C4-2B (cell line): ENCODE results near the gene MBD3.

Source experiments
- ZFX ChIP-seq: fragments of 450-650 bp; IDR thresholded peaks from 2 replicates; pipeline ENCODE4 v1.6.1; 2017
- TF ChIP-seq, protein P1 (sequence below): fragments of 450-650 bp; conservative IDR thresholded peaks from 2 replicates; pipeline ENCODE4 v1.5.1; 2017; ENCODE audit warnings: mild to moderate bottlenecking

- TF ChIP-seq, protein P1, sequence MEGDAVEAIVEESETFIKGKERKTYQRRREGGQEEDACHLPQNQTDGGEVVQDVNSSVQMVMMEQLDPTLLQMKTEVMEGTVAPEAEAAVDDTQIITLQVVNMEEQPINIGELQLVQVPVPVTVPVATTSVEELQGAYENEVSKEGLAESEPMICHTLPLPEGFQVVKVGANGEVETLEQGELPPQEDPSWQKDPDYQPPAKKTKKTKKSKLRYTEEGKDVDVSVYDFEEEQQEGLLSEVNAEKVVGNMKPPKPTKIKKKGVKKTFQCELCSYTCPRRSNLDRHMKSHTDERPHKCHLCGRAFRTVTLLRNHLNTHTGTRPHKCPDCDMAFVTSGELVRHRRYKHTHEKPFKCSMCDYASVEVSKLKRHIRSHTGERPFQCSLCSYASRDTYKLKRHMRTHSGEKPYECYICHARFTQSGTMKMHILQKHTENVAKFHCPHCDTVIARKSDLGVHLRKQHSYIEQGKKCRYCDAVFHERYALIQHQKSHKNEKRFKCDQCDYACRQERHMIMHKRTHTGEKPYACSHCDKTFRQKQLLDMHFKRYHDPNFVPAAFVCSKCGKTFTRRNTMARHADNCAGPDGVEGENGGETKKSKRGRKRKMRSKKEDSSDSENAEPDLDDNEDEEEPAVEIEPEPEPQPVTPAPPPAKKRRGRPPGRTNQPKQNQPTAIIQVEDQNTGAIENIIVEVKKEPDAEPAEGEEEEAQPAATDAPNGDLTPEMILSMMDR, result no peak
- TF ChIP-seq ZFX, result no peak
These were observed 43.9 kb upstream of the MBD3 start for GRCh38 chr19:1636325-1637236.
